BJ (cell line): ENCODE results near the gene PARP1. TPM values are rescaled to one million over a fixed set of nuclear protein-coding genes. Genes with fewer than 3 reads are reported as not detected.

Experiments
- CTCF ChIA-PET: fragments of 350-600 bp; formaldehyde crosslinking; extraction: SDS; loops from one replicate; lab custom pipeline; 2021; ENCODE audit warnings: antibody characterized with exemption, inconsistent platforms; lab: Yijun Ruan, JAX
- POLR2A ChIA-PET: fragments of 300-600 bp; sonication (Branson Sonifier 250); formaldehyde crosslinking; extraction: SDS; loops from one replicate; lab custom pipeline; 2021; ENCODE audit warnings: antibody characterized with exemption; lab: Charles Lee
- DNase-seq: peaks from one replicate; pipeline ENCODE4 v3.0.0-alpha.2; 2011; ENCODE audit warnings: low read depth
- H3K27me3 ChIP-seq: 2 replicates; pipeline ENCODE4 v1.6.0; 2011; ENCODE audit warnings: low read length; ENCODE audit not compliant: control insufficient read depth, insufficient read depth
- H3K36me3 ChIP-seq: 2 replicates; pipeline ENCODE4 v1.5.1; 2011; ENCODE audit warnings: low read length; ENCODE audit not compliant: control insufficient read depth, insufficient read depth
- H3K4me3 ChIP-seq: 2 replicates; pipeline ENCODE4 v1.5.1; 2011; ENCODE audit warnings: low read depth, mild to moderate bottlenecking, control low read depth, low read length
- polyA plus RNA-seq: library from polyadenylated mRNA; depleted of rRNA; stranded (reverse); fragments of >200 nt; gene quantifications from 2 replicates; pipeline ENCODE4 v1.2.3, GENCODE V29; 2011
- TF ChIP-seq, protein P1 (sequence below): IDR thresholded peaks from 2 replicates; pipeline ENCODE4 v1.5.1; 2011; ENCODE audit warnings: low read depth, mild to moderate bottlenecking, control low read depth, inconsistent platforms, low read length, moderate library complexity; ENCODE audit not compliant: insufficient read depth

The PARP1 gene
- polyA plus RNA-seq, 1 experiment: 58.7 TPM

DNA sequence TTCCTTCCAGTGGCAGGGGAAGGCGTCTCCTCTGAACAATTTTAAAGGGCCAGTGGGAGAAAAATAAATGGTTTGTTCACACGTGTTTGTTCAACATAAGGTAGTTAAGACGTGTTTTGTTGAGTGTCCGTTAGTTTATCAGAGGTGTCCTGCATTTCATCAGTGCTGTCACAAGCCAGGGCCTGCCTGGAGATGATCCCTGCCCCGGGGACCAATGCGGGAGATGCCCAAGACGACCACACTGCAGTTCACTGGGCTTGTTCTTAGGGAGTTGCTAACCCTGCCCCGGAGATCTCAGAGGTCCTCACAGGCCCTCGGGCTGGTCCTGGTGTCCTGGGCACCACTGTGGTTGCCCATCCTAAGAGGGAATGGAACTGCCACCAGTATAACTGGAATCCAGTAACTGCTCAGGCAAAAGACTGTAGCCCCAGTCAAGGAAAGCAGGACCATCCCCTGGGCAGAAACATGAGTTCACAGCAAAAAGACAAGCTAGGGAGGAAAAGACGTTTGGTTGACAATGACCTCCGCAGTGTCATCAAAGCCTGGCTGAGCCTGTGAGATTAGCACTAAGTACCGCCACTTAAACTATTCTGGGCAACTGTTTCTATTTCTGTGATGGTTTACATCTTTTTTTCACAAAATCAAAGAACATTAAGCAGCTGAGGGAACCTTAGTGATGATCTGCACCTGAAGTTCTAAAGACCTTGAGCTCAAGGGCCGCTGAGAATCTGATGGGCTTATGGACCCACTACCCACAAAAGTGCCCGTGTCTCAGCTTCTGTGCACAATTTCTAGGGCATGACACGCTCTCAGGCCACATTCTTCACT is 54.0 kb downstream of the PARP1 start:
- CTCF ChIA-PET: no interaction called here
- POLR2A ChIA-PET: no interaction called here
- Histone ChIP-seq H3K4me3 (no peak overlapping the region), H3K27me3 (no peaks in the 10 kb centered on the region), H3K36me3 (no peaks in the 10 kb centered on the region; the same call in 1 of the 2 replicates)
- no peak for DNase-seq
- TF ChIP-seq, protein P1, sequence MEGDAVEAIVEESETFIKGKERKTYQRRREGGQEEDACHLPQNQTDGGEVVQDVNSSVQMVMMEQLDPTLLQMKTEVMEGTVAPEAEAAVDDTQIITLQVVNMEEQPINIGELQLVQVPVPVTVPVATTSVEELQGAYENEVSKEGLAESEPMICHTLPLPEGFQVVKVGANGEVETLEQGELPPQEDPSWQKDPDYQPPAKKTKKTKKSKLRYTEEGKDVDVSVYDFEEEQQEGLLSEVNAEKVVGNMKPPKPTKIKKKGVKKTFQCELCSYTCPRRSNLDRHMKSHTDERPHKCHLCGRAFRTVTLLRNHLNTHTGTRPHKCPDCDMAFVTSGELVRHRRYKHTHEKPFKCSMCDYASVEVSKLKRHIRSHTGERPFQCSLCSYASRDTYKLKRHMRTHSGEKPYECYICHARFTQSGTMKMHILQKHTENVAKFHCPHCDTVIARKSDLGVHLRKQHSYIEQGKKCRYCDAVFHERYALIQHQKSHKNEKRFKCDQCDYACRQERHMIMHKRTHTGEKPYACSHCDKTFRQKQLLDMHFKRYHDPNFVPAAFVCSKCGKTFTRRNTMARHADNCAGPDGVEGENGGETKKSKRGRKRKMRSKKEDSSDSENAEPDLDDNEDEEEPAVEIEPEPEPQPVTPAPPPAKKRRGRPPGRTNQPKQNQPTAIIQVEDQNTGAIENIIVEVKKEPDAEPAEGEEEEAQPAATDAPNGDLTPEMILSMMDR: no peak

DNA sequence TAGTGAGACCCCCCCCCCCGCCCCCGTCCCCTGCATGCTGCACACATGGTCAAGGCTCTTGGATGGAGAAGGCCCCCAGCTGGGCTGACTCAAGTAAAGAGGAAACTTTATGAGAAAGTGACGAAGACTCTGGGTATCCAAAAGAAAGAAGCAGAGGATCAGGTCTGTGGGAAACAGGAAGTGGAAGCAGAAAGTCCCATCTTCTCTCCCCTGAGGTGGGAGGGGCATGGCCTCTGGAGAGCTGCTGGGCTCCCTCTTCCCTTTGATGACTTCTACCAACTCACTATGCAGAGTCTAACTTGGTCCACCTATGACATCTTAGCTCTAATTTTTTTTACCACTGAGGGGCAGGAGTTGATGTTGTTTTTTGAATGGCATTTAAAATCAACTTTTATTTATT is 56.2 kb downstream of the PARP1 start:
- TF ChIP-seq, protein P1: no peak
- ChIA-PET POLR2A (no interaction called here), CTCF (no interaction called here)
- H3K36me3 ChIP-seq: no peaks in the 10 kb centered on the region
- DNase-seq: no peak
- no peak overlapping the region for H3K4me3 ChIP-seq
- no peaks in the 10 kb centered on the region for H3K27me3 ChIP-seq

- no peak overlapping the region for H3K4me3 ChIP-seq
- ChIA-PET POLR2A (no interaction called here), CTCF (no interaction called here)
- H3K36me3 ChIP-seq: no peaks in the 10 kb centered on the region
- DNase-seq: no peak
- TF ChIP-seq, protein P1: no peak
- H3K27me3 ChIP-seq: no peaks in the 10 kb centered on the region
These were observed 57.4 kb downstream of the PARP1 start for GRCh38 chr1:226350519-226350865.

DNA sequence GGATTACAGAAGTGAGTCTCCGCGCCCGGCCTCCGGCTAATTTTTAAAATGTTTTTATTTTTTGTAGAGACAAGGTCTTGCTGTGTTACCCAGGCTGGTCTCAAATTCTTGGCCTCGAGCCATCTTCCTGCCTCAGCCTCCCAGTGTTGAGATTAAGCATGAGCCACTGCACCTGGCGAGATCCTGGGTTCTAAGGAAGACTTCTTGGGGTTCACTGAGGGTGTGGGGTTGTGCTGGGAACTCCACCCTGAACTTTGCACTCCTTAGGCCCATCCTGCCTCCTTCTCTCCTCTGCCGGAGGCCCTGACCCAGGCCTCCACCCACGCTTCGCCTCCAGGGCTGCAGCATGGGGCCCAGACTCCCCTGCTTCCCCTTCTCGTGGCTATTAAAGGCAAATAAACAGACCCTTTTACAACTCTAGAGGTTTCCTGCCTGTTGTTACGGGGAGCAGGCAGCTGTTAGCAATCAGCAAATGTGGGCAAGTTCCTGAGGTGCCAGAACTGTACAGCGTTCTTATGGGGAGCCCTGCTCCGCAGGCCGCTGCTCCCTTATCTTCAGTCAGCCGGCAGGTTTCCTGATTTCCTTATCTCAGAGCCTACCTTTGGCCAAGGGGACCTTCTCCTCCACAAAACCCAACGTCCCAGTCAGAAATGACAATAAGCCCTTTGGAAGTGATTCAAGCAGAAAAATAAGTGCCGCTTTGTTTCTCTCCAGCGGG is 57.9 kb downstream of the PARP1 start:
- TF ChIP-seq, protein P1: no peak
- H3K36me3 ChIP-seq: no peaks in the 10 kb centered on the region
- ChIA-PET CTCF (interaction anchor here (1.2 kb wide), 1 partner anchor 40 kb away, joined by 3 read pairs; no protein-coding TSS in a partner anchor), POLR2A (no interaction called here)
- DNase-seq: no peak
- no peaks in the 10 kb centered on the region for H3K27me3 ChIP-seq
- H3K4me3 ChIP-seq: no peak overlapping the region

GRCh38 chr1:226349081-226349480 is 58.8 kb downstream of the PARP1 start:
- TF ChIP-seq, protein P1: no peak
- CTCF ChIA-PET: interaction anchor here (0.6 to 1.2 kb wide), 2 partner anchors 11 to 39 kb away, joined by 3 read pairs; no protein-coding TSS in a partner anchor
- no peak for DNase-seq
- no peaks in the 10 kb centered on the region for H3K27me3 ChIP-seq
- no peak overlapping the region for H3K4me3 ChIP-seq
- no peaks in the 10 kb centered on the region for H3K36me3 ChIP-seq
- POLR2A ChIA-PET: no interaction called here
